IMR-90 (cell line): ENCODE results near the gene CAST. TPM values are rescaled to one million over a fixed set of nuclear protein-coding genes. Genes with fewer than 3 reads are reported as not detected.

Experiments
- ATAC-seq: fragments of 200-7000 bp; cut with Tn5 transposase; 2 replicates; pipeline ENCODE4 v1.9.1; 2020; ENCODE audit warnings: low read depth, mild to moderate bottlenecking, moderate library complexity
- BruUV-seq: library from RNA; stranded (reverse); fragments of 400-500 nt; replicated peaks from 2 replicates; lab custom pipeline; 2021; lab: Mats Ljungman, UMichigan
- CTCF ChIA-PET: fragments of 300-600 bp; formaldehyde crosslinking; extraction: SDS; loops from one replicate; lab custom pipeline; 2021; ENCODE audit warnings: antibody characterized with exemption; lab: Yijun Ruan, JAX
- POLR2A ChIA-PET: fragments of 300-600 bp; sonication (Branson Sonifier 250); formaldehyde crosslinking; loops from one replicate; lab custom pipeline; 2022; ENCODE audit warnings: antibody characterized with exemption; ENCODE audit not compliant: unreplicated experiment; lab: Charles Lee
- DNase-seq: peaks from one replicate; pipeline ENCODE4 v3.0.0; 2013
- H2AFZ ChIP-seq: replicated peaks from 2 replicates; pipeline ENCODE3; 2013; ENCODE audit warnings: low read length, mild to moderate bottlenecking; ENCODE audit not compliant: poor library complexity
- H2AK5ac ChIP-seq: 2 replicates; pipeline ENCODE4 v1.6.1; 2013; ENCODE audit warnings: low read depth, low read length, inconsistent platforms
- H2AK9ac ChIP-seq: replicated peaks from 2 replicates; pipeline ENCODE3; 2013; ENCODE audit warnings: mild to moderate bottlenecking, low read depth, low read length, moderate library complexity; ENCODE audit not compliant: poor library complexity
- H2BK120ac ChIP-seq: 2 replicates; pipeline ENCODE4 v1.6.1; 2013; ENCODE audit warnings: low read depth, low read length, inconsistent platforms
- H2BK15ac ChIP-seq: 3 replicates; pipeline ENCODE4 v1.6.1; 2013; ENCODE audit warnings: low read depth, low read length, inconsistent platforms
- H2BK20ac ChIP-seq: 2 replicates; pipeline ENCODE4 v1.6.1; 2013; ENCODE audit warnings: low read depth, mild to moderate bottlenecking, inconsistent platforms, low read length, moderate library complexity
- H2BK5ac ChIP-seq: 2 replicates; pipeline ENCODE4 v1.6.1; 2013; ENCODE audit warnings: mild to moderate bottlenecking, low read depth, low read length, inconsistent platforms; ENCODE audit not compliant: poor library complexity, severe bottlenecking
- H3K14ac ChIP-seq: replicated peaks from 2 replicates; pipeline ENCODE4 v1.6.1; 2013; ENCODE audit warnings: low read depth, low read length, inconsistent platforms
- H3K18ac ChIP-seq: 2 replicates; pipeline ENCODE4 v1.6.1; 2013; ENCODE audit warnings: low read depth, low read length, control low read depth
- H3K23ac ChIP-seq: 2 replicates; pipeline ENCODE4 v1.6.1; 2013; ENCODE audit warnings: low read depth, low read length, inconsistent platforms
- H3K27ac ChIP-seq: 2 replicates; pipeline ENCODE4 v1.5.1; 2013; ENCODE audit warnings: mild to moderate bottlenecking, control low read depth, low read length; ENCODE audit not compliant: insufficient read depth
- H3K27me3 ChIP-seq: 2 replicates; pipeline ENCODE4 v1.6.1; 2013; ENCODE audit warnings: low read length; ENCODE audit not compliant: control insufficient read depth, insufficient read depth
- H3K36me3 ChIP-seq: 2 replicates; pipeline ENCODE4 v1.6.1; 2013; ENCODE audit warnings: low read length, mixed read lengths; ENCODE audit not compliant: control insufficient read depth, insufficient read depth
- H3K4ac ChIP-seq: 2 replicates; pipeline ENCODE4 v1.6.1; 2013; ENCODE audit warnings: low read depth, low read length, inconsistent platforms
- H3K4me1 ChIP-seq: 2 replicates; pipeline ENCODE4 v1.6.1; 2013; ENCODE audit warnings: low read length, mixed read lengths; ENCODE audit not compliant: control insufficient read depth, insufficient read depth
- H3K4me2 ChIP-seq: 2 replicates; pipeline ENCODE4 v1.6.1; 2013; ENCODE audit warnings: low read depth, mild to moderate bottlenecking, control low read depth, low read length, moderate library complexity
- H3K4me3 ChIP-seq: 2 replicates; pipeline ENCODE4 v1.5.1; 2013; ENCODE audit warnings: low read depth, mild to moderate bottlenecking, control low read depth, low read length, moderate library complexity; ENCODE audit not compliant: insufficient read depth
- H3K56ac ChIP-seq: 2 replicates; pipeline ENCODE4 v1.6.1; 2013; ENCODE audit warnings: low read length, inconsistent platforms; ENCODE audit not compliant: insufficient read depth; ENCODE audit errors: extremely low read depth
- H3K79me1 ChIP-seq, 2 experiments: 2 replicates each; pipeline ENCODE4 v1.6.1; 2013; ENCODE audit warnings: low read length in 2 of 2, inconsistent platforms in 1 of 2, low read depth in 1 of 2
- H3K9ac ChIP-seq: 2 replicates; pipeline ENCODE4 v1.6.1; 2013; ENCODE audit warnings: low read depth, low read length, control low read depth
- H3K9me1 ChIP-seq: 2 replicates; pipeline ENCODE4 v1.6.1; 2013; ENCODE audit warnings: low read length, inconsistent platforms; ENCODE audit not compliant: insufficient read depth
- H3K9me3 ChIP-seq: 2 replicates; pipeline ENCODE4 v1.6.1; 2013; ENCODE audit warnings: low read length; ENCODE audit not compliant: control insufficient read depth, insufficient read depth
- H4K20me1 ChIP-seq: 2 replicates; pipeline ENCODE4 v1.6.1; 2013; ENCODE audit warnings: low read length, inconsistent platforms; ENCODE audit not compliant: insufficient read depth
- H4K5ac ChIP-seq: 2 replicates; pipeline ENCODE4 v1.6.1; 2013; ENCODE audit warnings: mild to moderate bottlenecking, low read depth, low read length, control low read depth
- H4K8ac ChIP-seq, 2 experiments: 2 replicates each; pipeline ENCODE4 v1.6.1; 2013; ENCODE audit warnings: low read depth in 2 of 2, low read length in 2 of 2, control low read depth in 1 of 2, inconsistent platforms in 1 of 2
- H4K91ac ChIP-seq: 2 replicates; pipeline ENCODE4 v1.6.1; 2013; ENCODE audit warnings: low read depth, low read length, inconsistent platforms; ENCODE audit not compliant: insufficient read depth
- BHLHE40 ChIP-seq: fragments of 150-350 bp; IDR thresholded peaks from 2 replicates; pipeline ENCODE4 v1.6.1; 2016; ENCODE audit warnings: mild to moderate bottlenecking, low read depth, low read length
- CEBPB ChIP-seq: IDR thresholded peaks from 2 replicates; pipeline ENCODE4 v1.6.1; 2012; ENCODE audit warnings: low read depth, low read length, improper control_type of control experiment
- CHD1 ChIP-seq: IDR thresholded peaks from 2 replicates; pipeline ENCODE4 v1.6.1; 2012; ENCODE audit warnings: low read depth, low read length, improper control_type of control experiment
- CTCF ChIP-seq: conservative IDR thresholded peaks from 2 replicates; pipeline ENCODE4 v1.5.1; 2012; ENCODE audit warnings: mild to moderate bottlenecking, low read depth, low read length, improper control_type of control experiment
- ELK1 ChIP-seq: fragments of 150-350 bp; IDR thresholded peaks from 2 replicates; pipeline ENCODE4 v1.6.1; 2016; ENCODE audit warnings: low read depth, mild to moderate bottlenecking, low read length, moderate library complexity, borderline replicate concordance
- FOS ChIP-seq: fragments of 150-350 bp; IDR thresholded peaks from 2 replicates; pipeline ENCODE4 v1.6.1; 2016; ENCODE audit warnings: low read depth, low read length
- MAZ ChIP-seq: IDR thresholded peaks from 2 replicates; pipeline ENCODE4 v1.6.1; 2012; ENCODE audit warnings: low read depth, mild to moderate bottlenecking, low read length, improper control_type of control experiment, moderate library complexity, borderline replicate concordance
- MXI1 ChIP-seq: IDR thresholded peaks from 2 replicates; pipeline ENCODE4 v1.6.1; 2012; ENCODE audit warnings: low read depth, mild to moderate bottlenecking, low read length, moderate library complexity, borderline replicate concordance
- NFE2L2 ChIP-seq: fragments of 150-350 bp; IDR thresholded peaks from 2 replicates; pipeline ENCODE4 v1.6.1; 2016; ENCODE audit warnings: low read depth, mild to moderate bottlenecking, low read length
- POLR2A ChIP-seq: IDR thresholded peaks from 2 replicates; pipeline ENCODE4 v1.6.1; 2012; ENCODE audit warnings: mild to moderate bottlenecking, low read depth, low read length
- RAD21 ChIP-seq: IDR thresholded peaks from 2 replicates; pipeline ENCODE4 v1.6.1; 2012; ENCODE audit warnings: low read length, improper control_type of control experiment
- RCOR1 ChIP-seq: IDR thresholded peaks from 2 replicates; pipeline ENCODE4 v1.6.1; 2012; ENCODE audit warnings: mild to moderate bottlenecking, low read length, improper control_type of control experiment; ENCODE audit not compliant: insufficient replicate concordance
- RFX5 ChIP-seq: IDR thresholded peaks from 2 replicates; pipeline ENCODE4 v1.8.0; 2012; ENCODE audit warnings: low read depth, mild to moderate bottlenecking, low read length, moderate library complexity
- SMC3 ChIP-seq: fragments of 150-350 bp; IDR thresholded peaks from 2 replicates; pipeline ENCODE4 v1.6.1; 2016; ENCODE audit warnings: low read depth, mild to moderate bottlenecking, antibody characterized with exemption, low read length, moderate library complexity
- USF2 ChIP-seq: fragments of 150-350 bp; IDR thresholded peaks from 2 replicates; pipeline ENCODE4 v1.6.1; 2017; ENCODE audit warnings: mild to moderate bottlenecking, antibody characterized with exemption, low read length, low read depth
- dilution Hi-C: fragments of 300-500 bp; cut with HindIII; formaldehyde crosslinking; loops from one replicate; pipeline ENCODE4 v1.14.3; 2018; ENCODE audit warnings: low sequenced_read_pairs; ENCODE audit not compliant: unreplicated experiment
- in situ Hi-C: fragments of 300-500 bp; cut with MboI; formaldehyde crosslinking; loops from 3 replicates; pipeline ENCODE4 v1.14.3; 2019; ENCODE audit warnings: low sequenced_read_pairs, inconsistent platforms, mixed read lengths
- intact Hi-C: fragments of 100-400 bp; cut with micrococcal nuclease; formaldehyde crosslinking; loops from 2 replicates; pipeline ENCODE4 v1.10.0; 2022
- polyA plus RNA-seq, 3 experiments: library from polyadenylated mRNA; depleted of rRNA; stranded (reverse); fragments of >200 nt; gene quantifications; 2 replicates each; pipeline ENCODE4 v1.2.3, GENCODE V29; 2012; ENCODE audit warnings: low replicate concordance in 1 of 3
- total RNA-seq: library from RNA; depleted of rRNA; stranded (reverse); fragments of >200 nt; gene quantifications from 2 replicates; pipeline ENCODE4 v1.2.3, GENCODE V29; 2012

Gene CAST
- total and polyA plus RNA-seq, 2 of the 4 experiments (the other 2 are of a cell fraction): 91.3 to 128 TPM

GRCh38 chr5:96772542-96772941 is 110.4 kb downstream of the CAST start:
- Histone ChIP-seq H3K36me3 (peaks cover 29% of the 10 kb centered on the region), H3K9ac (no peak overlapping the region), H2BK15ac (no peak overlapping the region), H4K8ac (no peak overlapping the region), H3K18ac (no peak overlapping the region), H2AFZ (no peak overlapping the region), H3K4me2 (no peak overlapping the region), H3K56ac (no peak overlapping the region), H2BK120ac (no peak overlapping the region), H3K23ac (no peak overlapping the region), H3K4me3 (no peak overlapping the region), H3K4ac (no peak overlapping the region), H4K20me1 (no peaks in the 10 kb centered on the region), H3K79me1 (peaks cover 0 to 4% of the 10 kb centered on the region in 2 experiments; a peak in 1 of 4 replicates), H3K14ac (no peak overlapping the region), H3K27me3 (no peaks in the 10 kb centered on the region), H3K4me1 (no peaks in the 10 kb centered on the region), H2BK20ac (no peak overlapping the region), H2AK9ac (no peak overlapping the region), H2AK5ac (no peak overlapping the region), H3K9me1 (no peaks in the 10 kb centered on the region), H4K5ac (no peak overlapping the region), H4K91ac (no peak overlapping the region), H2BK5ac (no peak overlapping the region), H3K27ac (no peak overlapping the region), H3K9me3 (no peaks in the 10 kb centered on the region)
- TF ChIP-seq RCOR1: no peak
- TF ChIP-seq BHLHE40: no peak
- no peak for TF ChIP-seq ELK1
- no peak for TF ChIP-seq CTCF
- TF ChIP-seq FOS: no peak
- TF ChIP-seq CHD1: no peak
- no peak for TF ChIP-seq MXI1
- no peak for TF ChIP-seq NFE2L2
- no peak for TF ChIP-seq RFX5
- TF ChIP-seq USF2: no peak
- no peak for TF ChIP-seq SMC3
- TF ChIP-seq MAZ: no peak
- TF ChIP-seq CEBPB: no peak
- TF ChIP-seq POLR2A: no peak
- no peak for TF ChIP-seq RAD21
- POLR2A ChIA-PET: no interaction called here
- dilution Hi-C loops (no loop called here), intact Hi-C loops (loop anchor here (5.0 kb wide), 1 partner anchor 165 kb away; the partner anchor contains the start of gene LNPEP), in situ Hi-C loops (no loop called here)
- ATAC-seq: no peak
- no peak for DNase-seq
- CTCF ChIA-PET: no interaction called here
- BruUV-seq: no TSS peak
